ENCODE measurements around the gene SDC1. TPM values are rescaled to one million over a fixed set of nuclear protein-coding genes. Genes with fewer than 3 reads are reported as not detected.
A peak's percentile ranks its signal among the peaks of the same experiment; 100 is the strongest.
"Not testable (repeated sequence)": the region's sequence is repeated elsewhere in the genome, so short reads cannot be mapped to it uniquely, and the experiment has no call there.

The SDC1 gene, protein sequence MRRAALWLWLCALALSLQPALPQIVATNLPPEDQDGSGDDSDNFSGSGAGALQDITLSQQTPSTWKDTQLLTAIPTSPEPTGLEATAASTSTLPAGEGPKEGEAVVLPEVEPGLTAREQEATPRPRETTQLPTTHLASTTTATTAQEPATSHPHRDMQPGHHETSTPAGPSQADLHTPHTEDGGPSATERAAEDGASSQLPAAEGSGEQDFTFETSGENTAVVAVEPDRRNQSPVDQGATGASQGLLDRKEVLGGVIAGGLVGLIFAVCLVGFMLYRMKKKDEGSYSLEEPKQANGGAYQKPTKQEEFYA
- polyA plus RNA-seq (2011; rRNA removed), result 17.9 and 19.9 TPM in 2 replicates
- 11.6 and 12.6 TPM in 2 replicates for polyA minus RNA-seq (2011; rRNA and poly(A)+ RNA removed)

DNA sequence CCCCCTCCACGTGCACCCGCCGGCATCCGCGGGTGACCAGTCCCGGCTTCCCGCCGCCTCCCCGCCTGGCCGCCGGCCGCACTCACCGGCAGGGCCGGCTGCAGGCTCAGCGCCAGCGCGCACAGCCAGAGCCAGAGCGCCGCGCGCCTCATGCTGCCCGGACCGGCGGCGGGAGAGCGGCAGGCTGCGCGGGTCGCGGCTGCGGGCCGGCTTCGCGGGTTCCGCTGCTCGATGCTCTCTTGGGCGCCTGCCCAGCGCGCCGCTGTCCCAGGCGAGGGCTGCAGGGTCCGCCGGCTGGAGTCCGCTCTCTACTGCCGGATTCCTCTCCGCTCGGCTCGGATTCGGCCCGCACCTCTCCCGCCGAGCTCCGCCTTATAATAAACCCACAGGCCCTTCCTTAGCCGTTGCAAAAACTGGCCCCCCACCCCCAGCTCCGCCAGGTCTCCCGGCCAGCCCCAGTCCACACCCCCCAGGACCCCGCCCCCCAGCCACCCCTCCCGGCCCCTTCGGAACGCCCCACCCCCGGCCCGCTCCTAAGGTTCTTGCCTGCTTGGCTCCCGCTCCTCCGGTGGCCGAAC is at the start of gene SDC1:
TSS of gene SDC1 (minus strand) at position 415 of the 578 bp plus-strand sequence. CDS start at position 152, 263 bp downstream.
- DNase-seq (ENCODE audit: low read depth, low spot score), result no peak
- ChIA-PET POLR2A (interaction anchor here (0.6 to 1.2 kb wide), 4 partner anchors 76 to 289 kb away, joined by 3 to 4 read pairs (median 3); partner anchors contain the start of gene WDR35), CTCF (interaction anchor here (0.6 to 2.1 kb wide), 12 partner anchors 10 to 418 kb away, joined by 3 to 19 read pairs (median 4); no protein-coding TSS in a partner anchor)
- Histone ChIP-seq H3K9me3 (ENCODE audit: control insufficient read depth, insufficient read depth, low read length) (no peaks in the 10 kb centered on the region), H3K4me3 (ENCODE audit: low read depth, low read length) (peak within 1 kb of the TSS; percentile 64), H3K27me3 (ENCODE audit: control insufficient read depth, insufficient read depth, low read length) (no peaks in the 10 kb centered on the region), H3K27ac (ENCODE audit: low read depth, low read length) (peak within 1 kb of the TSS; percentile 52)
- TF ChIP-seq, protein P1, sequence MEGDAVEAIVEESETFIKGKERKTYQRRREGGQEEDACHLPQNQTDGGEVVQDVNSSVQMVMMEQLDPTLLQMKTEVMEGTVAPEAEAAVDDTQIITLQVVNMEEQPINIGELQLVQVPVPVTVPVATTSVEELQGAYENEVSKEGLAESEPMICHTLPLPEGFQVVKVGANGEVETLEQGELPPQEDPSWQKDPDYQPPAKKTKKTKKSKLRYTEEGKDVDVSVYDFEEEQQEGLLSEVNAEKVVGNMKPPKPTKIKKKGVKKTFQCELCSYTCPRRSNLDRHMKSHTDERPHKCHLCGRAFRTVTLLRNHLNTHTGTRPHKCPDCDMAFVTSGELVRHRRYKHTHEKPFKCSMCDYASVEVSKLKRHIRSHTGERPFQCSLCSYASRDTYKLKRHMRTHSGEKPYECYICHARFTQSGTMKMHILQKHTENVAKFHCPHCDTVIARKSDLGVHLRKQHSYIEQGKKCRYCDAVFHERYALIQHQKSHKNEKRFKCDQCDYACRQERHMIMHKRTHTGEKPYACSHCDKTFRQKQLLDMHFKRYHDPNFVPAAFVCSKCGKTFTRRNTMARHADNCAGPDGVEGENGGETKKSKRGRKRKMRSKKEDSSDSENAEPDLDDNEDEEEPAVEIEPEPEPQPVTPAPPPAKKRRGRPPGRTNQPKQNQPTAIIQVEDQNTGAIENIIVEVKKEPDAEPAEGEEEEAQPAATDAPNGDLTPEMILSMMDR (IDR thresholded peaks at IDR 0.05; ENCODE audit: low read depth, low read length), result no peak

DNA sequence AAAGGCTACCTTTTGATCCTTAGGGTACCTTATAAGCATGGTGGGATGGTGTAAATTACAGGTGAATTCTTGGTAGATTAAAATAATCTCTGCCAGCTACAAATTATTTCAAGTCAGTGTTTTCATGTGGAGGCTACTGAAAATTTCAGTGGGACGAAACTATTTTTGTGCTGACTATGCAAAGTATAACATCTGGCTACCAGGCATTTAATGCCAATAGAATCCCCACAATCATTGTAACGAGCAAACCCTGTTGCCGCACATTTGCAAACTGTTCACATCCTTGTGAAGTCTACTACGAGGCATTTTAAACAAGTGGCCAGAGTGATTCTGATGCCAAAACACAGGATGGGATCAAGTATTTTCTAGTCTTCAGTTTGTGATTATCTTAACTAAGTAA is 48.1 kb upstream of the SDC1 start:
- TF ChIP-seq, protein P1 (IDR thresholded peaks at IDR 0.05; ENCODE audit: low read depth, low read length), result no peak
- no peak for DNase-seq (ENCODE audit: low read depth, low spot score)
- Histone ChIP-seq H3K27me3 (ENCODE audit: control insufficient read depth, insufficient read depth, low read length) (no peaks in the 10 kb centered on the region), H3K27ac (ENCODE audit: low read depth, low read length) (no peak overlapping the region), H3K4me3 (ENCODE audit: low read depth, low read length) (no peak overlapping the region), H3K9me3 (ENCODE audit: control insufficient read depth, insufficient read depth, low read length) (no peaks in the 10 kb centered on the region)
- ChIA-PET POLR2A (no interaction called here), CTCF (interaction anchor here (1.1 to 1.2 kb wide), 2 partner anchors 10 to 18 kb away, joined by 3 to 6 read pairs; no protein-coding TSS in a partner anchor)

DNA sequence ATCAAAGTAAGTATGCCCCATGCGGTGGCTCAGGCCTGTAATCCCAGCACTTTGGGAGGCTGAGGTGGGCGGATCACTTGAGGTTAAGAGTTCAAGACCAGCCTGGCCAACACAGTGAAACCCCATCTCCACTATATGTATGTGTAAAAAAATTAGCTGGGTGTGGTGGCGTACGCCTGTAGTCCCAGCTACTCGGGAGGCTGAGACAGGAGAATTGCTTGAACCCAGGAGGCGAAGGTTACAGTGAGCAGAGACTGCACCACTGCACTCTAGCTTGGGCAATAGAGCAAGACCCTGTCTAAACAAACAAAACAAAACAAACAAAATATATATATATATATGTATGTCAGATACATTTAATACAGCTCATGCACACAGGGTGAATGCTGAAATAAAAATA is 43.4 kb upstream of the SDC1 start:
- H3K27ac ChIP-seq (ENCODE audit: low read depth, low read length); H3K4me3 ChIP-seq (ENCODE audit: low read depth, low read length); H3K9me3 ChIP-seq (ENCODE audit: control insufficient read depth, insufficient read depth, low read length); POLR2A ChIA-PET; H3K27me3 ChIP-seq (ENCODE audit: control insufficient read depth, insufficient read depth, low read length); DNase-seq (ENCODE audit: low read depth, low spot score): not testable (repeated sequence)
- CTCF ChIA-PET, result interaction anchor here (1.9 to 2.6 kb wide), 2 partner anchors 23 to 58 kb away, joined by 5 to 7 read pairs; no protein-coding TSS in a partner anchor

DNA sequence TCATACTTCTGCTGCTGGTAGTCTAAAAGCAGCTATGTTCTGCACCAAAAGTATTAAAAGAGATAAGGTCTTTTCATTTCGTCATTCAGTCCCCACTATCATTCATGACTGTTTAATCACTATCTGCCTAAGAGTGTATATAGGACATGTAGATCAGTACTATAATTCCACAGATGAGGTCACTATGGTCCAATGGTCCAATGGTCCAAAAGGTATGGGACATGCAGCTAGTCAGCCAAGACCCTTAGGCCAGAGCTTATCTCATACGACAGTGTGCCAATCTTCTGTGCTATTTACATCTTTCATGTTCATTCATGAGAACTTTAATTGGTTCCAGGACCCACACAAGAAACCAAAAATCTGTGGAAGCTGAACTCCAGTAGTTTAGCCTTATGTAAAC is 42.6 kb upstream of the SDC1 start:
- ChIA-PET POLR2A (no interaction called here), CTCF (interaction anchor here (1.9 to 2.6 kb wide), 2 partner anchors 24 to 59 kb away, joined by 5 to 7 read pairs; no protein-coding TSS in a partner anchor)
- TF ChIP-seq, protein P1 (IDR thresholded peaks at IDR 0.05; ENCODE audit: low read depth, low read length), result no peak

DNA sequence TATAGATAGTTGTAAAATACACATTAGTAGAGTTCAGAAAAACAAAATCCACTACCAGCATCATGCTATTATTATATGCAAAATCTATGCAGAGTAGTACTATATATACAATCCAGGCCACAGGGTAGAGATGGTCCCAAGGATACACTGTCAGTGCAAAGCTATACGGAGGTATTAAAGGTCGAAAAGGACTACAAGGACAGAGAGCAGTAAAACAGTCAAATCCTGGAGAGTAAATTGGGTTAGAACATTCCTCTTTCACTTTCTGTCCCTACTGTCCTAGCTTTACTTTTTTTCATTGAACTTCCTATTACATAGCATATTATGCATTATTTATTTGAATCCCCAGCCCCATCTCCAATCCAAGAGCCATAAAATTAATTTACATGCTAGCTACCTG is 39.7 kb upstream of the SDC1 start:
- POLR2A ChIA-PET, result no interaction called here

More for the DNA sequence above, 42.6 kb upstream of the SDC1 start:
- Histone ChIP-seq H3K27ac (ENCODE audit: low read depth, low read length) (no peak overlapping the region), H3K4me3 (ENCODE audit: low read depth, low read length) (no peak overlapping the region), H3K9me3 (ENCODE audit: control insufficient read depth, insufficient read depth, low read length) (no peaks in the 10 kb centered on the region), H3K27me3 (ENCODE audit: control insufficient read depth, insufficient read depth, low read length) (no peaks in the 10 kb centered on the region)
- DNase-seq (ENCODE audit: low read depth, low spot score), result no peak

More for the DNA sequence above, 39.7 kb upstream of the SDC1 start:
- Histone ChIP-seq H3K9me3 (ENCODE audit: control insufficient read depth, insufficient read depth, low read length) (no peaks in the 10 kb centered on the region), H3K4me3 (ENCODE audit: low read depth, low read length) (no peak overlapping the region), H3K27ac (ENCODE audit: low read depth, low read length) (no peak overlapping the region), H3K27me3 (ENCODE audit: control insufficient read depth, insufficient read depth, low read length) (no peaks in the 10 kb centered on the region)
- no peak for DNase-seq (ENCODE audit: low read depth, low spot score)
- TF ChIP-seq, protein P1 (IDR thresholded peaks at IDR 0.05; ENCODE audit: low read depth, low read length), result no peak
- CTCF ChIA-PET, result interaction anchor here (0.9 to 1.3 kb wide), 2 partner anchors 39 to 309 kb away, joined by 3 to 4 read pairs; partner anchors contain the start of gene SDC1
